Mesenchymal stem cell (in vitro differentiated cells and primary cell): ENCODE data around the gene NMNAT3.

Experiments
- DNase-seq: peaks from one replicate; pipeline ENCODE4 v3.0.0-alpha.2; 2013
- H2AFZ ChIP-seq: one replicate; pipeline ENCODE4 v1.6.1; 2013; ENCODE audit warnings: low read depth, mild to moderate bottlenecking, control low read depth, inconsistent platforms, low read length, moderate library complexity
- H2AK5ac ChIP-seq: 2 replicates; pipeline ENCODE4 v1.6.1; 2013; ENCODE audit warnings: low read length, moderate library complexity, mild to moderate bottlenecking, inconsistent platforms; ENCODE audit not compliant: severe bottlenecking
- H2BK120ac ChIP-seq: one replicate; pipeline ENCODE4 v1.6.1; 2013; ENCODE audit warnings: low read depth, mild to moderate bottlenecking, inconsistent platforms, low read length, moderate library complexity
- H2BK12ac ChIP-seq, 2 experiments: one replicate each; pipeline ENCODE4 v1.6.1; 2013; ENCODE audit warnings: inconsistent platforms in 2 of 2, low read length in 2 of 2, mild to moderate bottlenecking in 2 of 2, moderate library complexity in 2 of 2, control low read depth in 1 of 2
- H2BK15ac ChIP-seq: one replicate; pipeline ENCODE4 v1.6.1; 2013; ENCODE audit warnings: mild to moderate bottlenecking, low read depth, inconsistent platforms; ENCODE audit not compliant: poor library complexity, severe bottlenecking
- H2BK5ac ChIP-seq: 2 replicates; pipeline ENCODE4 v1.6.1; 2013; ENCODE audit warnings: low read depth, mild to moderate bottlenecking, low read length, control low read depth, inconsistent platforms; ENCODE audit not compliant: poor library complexity, severe bottlenecking
- H3K14ac ChIP-seq, 2 experiments: one replicate each; pipeline ENCODE4 v1.6.1; 2013; ENCODE audit warnings: inconsistent platforms in 2 of 2, low read length in 2 of 2, control low read depth in 1 of 2, mild to moderate bottlenecking in 1 of 2, moderate library complexity in 1 of 2
- H3K18ac ChIP-seq, 2 experiments: one replicate each; pipeline ENCODE4 v1.6.1; 2013; ENCODE audit warnings: inconsistent platforms in 2 of 2, low read length in 2 of 2, control low read depth in 1 of 2, low read depth in 1 of 2, mild to moderate bottlenecking in 1 of 2
- H3K23ac ChIP-seq, 2 experiments: one replicate each; pipeline ENCODE4 v1.6.1; 2013; ENCODE audit warnings: inconsistent platforms in 2 of 2, low read length in 2 of 2, mild to moderate bottlenecking in 2 of 2, moderate library complexity in 2 of 2, control low read depth in 1 of 2
- H3K27ac ChIP-seq: 2 replicates; pipeline ENCODE4 v1.5.1; 2013; ENCODE audit warnings: mild to moderate bottlenecking, moderate library complexity, low read length, control low read depth, inconsistent platforms; ENCODE audit not compliant: poor library complexity, severe bottlenecking
- H3K27me3 ChIP-seq, 2 experiments: 2 replicates each; pipeline versions ENCODE4 v1.6.1 to v1.7.0; 2013; ENCODE audit warnings: low read length in 2 of 2, mild to moderate bottlenecking in 2 of 2, moderate library complexity in 2 of 2, control low read depth in 1 of 2, inconsistent platforms in 1 of 2; ENCODE audit not compliant: control insufficient read depth in 1 of 2, insufficient read depth in 1 of 2
- H3K36me3 ChIP-seq, 2 experiments: 2 replicates each; pipeline versions ENCODE4 v1.6.1 to v1.7.0; 2013; ENCODE audit warnings: low read length in 2 of 2, control low read depth in 1 of 2, inconsistent platforms in 1 of 2, low read depth in 1 of 2, mild to moderate bottlenecking in 1 of 2; ENCODE audit not compliant: insufficient read depth in 2 of 2, control insufficient read depth in 1 of 2
- H3K4ac ChIP-seq, 2 experiments: one replicate each; pipeline ENCODE4 v1.6.1; 2013; ENCODE audit warnings: inconsistent platforms in 2 of 2, low read length in 2 of 2, mild to moderate bottlenecking in 2 of 2, moderate library complexity in 2 of 2, control low read depth in 1 of 2, low read depth in 1 of 2
- H3K4me1 ChIP-seq: 2 replicates; pipeline ENCODE4 v1.6.1; 2013; ENCODE audit warnings: low read depth, low read length, control low read depth; ENCODE audit not compliant: control insufficient read depth, insufficient read depth
- H3K4me2 ChIP-seq: 2 replicates; pipeline ENCODE4 v1.6.1; 2013; ENCODE audit warnings: low read length, mild to moderate bottlenecking, inconsistent platforms; ENCODE audit not compliant: poor library complexity, severe bottlenecking
- H3K4me3 ChIP-seq, 2 experiments: 2 replicates each; pipeline versions ENCODE4 v1.5.1 to v1.7.0; 2013; ENCODE audit warnings: low read length in 2 of 2, mild to moderate bottlenecking in 2 of 2, control low read depth in 1 of 2, low read depth in 1 of 2; ENCODE audit not compliant: insufficient read depth in 1 of 2
- H3K79me1 ChIP-seq: replicated peaks from 2 replicates; pipeline ENCODE4 v1.6.1; 2013; ENCODE audit warnings: mild to moderate bottlenecking, control low read depth, low read length, inconsistent platforms; ENCODE audit not compliant: poor library complexity, severe bottlenecking
- H3K9ac ChIP-seq: 2 replicates; pipeline ENCODE4 v1.7.0; 2013; ENCODE audit warnings: mild to moderate bottlenecking, low read length, moderate library complexity
- H3K9me3 ChIP-seq: 2 replicates; pipeline ENCODE4 v1.7.0; 2013; ENCODE audit warnings: mild to moderate bottlenecking, low read length; ENCODE audit not compliant: control insufficient read depth
- H4K8ac ChIP-seq: one replicate; pipeline ENCODE4 v1.6.1; 2013; ENCODE audit warnings: inconsistent platforms, mild to moderate bottlenecking, low read length, moderate library complexity
- H4K91ac ChIP-seq: one replicate; pipeline ENCODE4 v1.6.1; 2013; ENCODE audit warnings: mild to moderate bottlenecking, low read length, inconsistent platforms
- WGBS: methylation state at CpG from one replicate; pipeline ENCODE4 v1.1.7; 2013; ENCODE audit warnings: mixed read lengths; 5-methylcytosine and 5-hydroxymethylcytosine counted together

NMNAT3 gene

DNA sequence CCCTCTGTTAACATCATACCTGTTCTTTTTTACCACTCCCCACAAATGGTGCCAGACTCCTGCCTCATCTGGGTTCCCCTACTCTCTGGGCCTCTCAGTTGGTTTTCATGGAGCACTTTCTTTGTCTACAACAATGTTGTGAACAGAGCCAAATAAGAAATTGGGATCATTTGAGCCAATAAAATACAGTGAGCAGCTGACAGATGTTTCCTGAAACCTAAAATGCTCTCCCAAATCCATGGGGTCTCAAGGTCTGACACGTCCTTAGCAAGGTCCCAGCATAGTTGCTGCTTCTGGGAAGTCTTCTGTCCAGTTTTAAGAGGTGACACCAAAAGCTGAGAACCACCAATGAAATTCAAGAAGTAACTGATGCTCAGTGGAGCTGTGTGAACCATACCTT lies 1.7 kb downstream of the NMNAT3 start:
- no peak for DNase-seq
- no peak overlapping the region for H3K4me3 ChIP-seq
- no peak overlapping the region for H4K8ac ChIP-seq
- H3K4ac ChIP-seq: no peak overlapping the region
- no peaks in the 10 kb centered on the region for H3K79me1 ChIP-seq
- H3K4me1 ChIP-seq: peaks cover 6% of the 10 kb centered on the region
- H2BK15ac ChIP-seq: no peak overlapping the region
- H3K4me2 ChIP-seq: no peak overlapping the region
- no peak overlapping the region for H3K9ac ChIP-seq
- H3K27me3 ChIP-seq: peaks cover 23 to 52% of the 10 kb centered on the region in 2 experiments
- H3K23ac ChIP-seq: no peak overlapping the region
- H4K91ac ChIP-seq: no peak overlapping the region
- H3K18ac ChIP-seq: no peak overlapping the region
- H3K14ac ChIP-seq: no peak overlapping the region
- no peak overlapping the region for H2AK5ac ChIP-seq
- H2BK12ac ChIP-seq: no peak overlapping the region
- 56% methylated on average over 1 of the region's 1 CpG for WGBS
- no peak overlapping the region for H2BK120ac ChIP-seq
- H2AFZ ChIP-seq: no peak overlapping the region
- H3K27ac ChIP-seq: no peak overlapping the region
- H3K9me3 ChIP-seq: no peaks in the 10 kb centered on the region
- H2BK5ac ChIP-seq: no peak overlapping the region
- H3K36me3 ChIP-seq: no peaks in the 10 kb centered on the region

GRCh38 chr3:139675327-139675726 lies 2.4 kb downstream of the NMNAT3 start:
- no peaks in the 10 kb centered on the region for H3K36me3 ChIP-seq
- no peak overlapping the region for H2BK5ac ChIP-seq
- H3K4me3 ChIP-seq: no peak overlapping the region
- H2AFZ ChIP-seq: no peak overlapping the region
- no peak for DNase-seq
- H3K4ac ChIP-seq: no peak overlapping the region
- H3K14ac ChIP-seq: no peak overlapping the region
- no peak overlapping the region for H4K8ac ChIP-seq
- no peak overlapping the region for H3K4me2 ChIP-seq
- H3K9ac ChIP-seq: no peak overlapping the region
- no peak overlapping the region for H3K27ac ChIP-seq
- no peak overlapping the region for H2BK15ac ChIP-seq
- no peak overlapping the region for H3K23ac ChIP-seq
- WGBS: 57% methylated on average over 2 of the region's 2 CpGs
- no peak overlapping the region for H2AK5ac ChIP-seq
- H3K4me1 ChIP-seq: peaks cover 6% of the 10 kb centered on the region
- no peaks in the 10 kb centered on the region for H3K79me1 ChIP-seq
- H3K27me3 ChIP-seq: peaks cover 23 to 52% of the 10 kb centered on the region in 2 experiments
- no peak overlapping the region for H3K18ac ChIP-seq
- H2BK120ac ChIP-seq: no peak overlapping the region
- no peak overlapping the region for H2BK12ac ChIP-seq
- H3K9me3 ChIP-seq: no peaks in the 10 kb centered on the region
- no peak overlapping the region for H4K91ac ChIP-seq

DNA sequence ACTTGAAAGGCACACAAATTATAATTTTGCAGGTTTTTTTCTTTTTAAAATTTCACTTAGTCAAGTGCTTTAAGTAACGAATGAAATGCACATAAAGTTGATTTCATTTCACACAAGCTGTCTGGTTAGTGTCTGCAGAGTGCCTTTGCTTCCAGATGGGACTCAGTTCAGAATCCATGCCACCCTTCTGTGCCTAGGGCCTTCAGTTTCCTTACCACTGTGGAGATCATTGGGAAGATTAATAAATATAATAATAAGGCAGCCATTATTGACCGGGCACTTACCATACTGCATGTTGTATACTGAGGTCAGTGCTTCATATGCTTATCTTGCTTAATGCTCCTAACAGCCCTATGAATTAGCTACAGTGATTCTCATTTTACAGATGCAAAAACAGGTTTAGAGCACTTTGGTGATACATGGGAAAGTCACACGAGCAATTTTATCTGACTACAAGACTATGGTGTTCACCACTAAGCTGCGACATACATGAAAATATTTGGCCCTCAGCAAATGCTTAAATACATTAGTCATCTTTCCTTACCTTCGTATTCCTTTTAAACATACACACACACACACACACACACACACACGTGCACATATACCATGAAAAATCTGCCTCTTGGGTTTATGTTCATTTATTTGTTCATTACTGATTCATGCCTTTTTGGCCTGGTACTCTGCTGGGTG lies 3.1 kb downstream of the NMNAT3 start:
- no peak overlapping the region for H2AK5ac ChIP-seq
- no peaks in the 10 kb centered on the region for H3K36me3 ChIP-seq
- H2BK15ac ChIP-seq: no peak overlapping the region
- peaks cover 6% of the 10 kb centered on the region for H3K4me1 ChIP-seq
- H2BK5ac ChIP-seq: no peak overlapping the region
- no peaks in the 10 kb centered on the region for H3K79me1 ChIP-seq
- H4K91ac ChIP-seq: no peak overlapping the region
- no peak overlapping the region for H3K23ac ChIP-seq
- no peaks in the 10 kb centered on the region for H3K9me3 ChIP-seq
- WGBS: 68% methylated on average over 6 of the region's 6 CpGs
- H3K4ac ChIP-seq: no peak overlapping the region
- H2BK12ac ChIP-seq: no peak overlapping the region
- H3K27me3 ChIP-seq: peaks cover 23 to 48% of the 10 kb centered on the region in 2 experiments
- DNase-seq: no peak
- H3K18ac ChIP-seq: no peak overlapping the region
- no peak overlapping the region for H3K4me2 ChIP-seq
- H3K14ac ChIP-seq: no peak overlapping the region
- H3K9ac ChIP-seq: no peak overlapping the region
- no peak overlapping the region for H4K8ac ChIP-seq
- H3K4me3 ChIP-seq: no peak overlapping the region
- no peak overlapping the region for H3K27ac ChIP-seq
- no peak overlapping the region for H2BK120ac ChIP-seq
- no peak overlapping the region for H2AFZ ChIP-seq

- Histone ChIP-seq H2BK120ac (no peak overlapping the region), H3K4me3 (no peak overlapping the region), H3K36me3 (no peaks in the 10 kb centered on the region), H4K91ac (no peak overlapping the region), H3K4me2 (no peak overlapping the region), H3K23ac (no peak overlapping the region), H2BK15ac (no peak overlapping the region), H3K9me3 (no peaks in the 10 kb centered on the region), H2BK12ac (no peak overlapping the region), H3K4ac (no peak overlapping the region), H3K9ac (no peak overlapping the region), H4K8ac (no peak overlapping the region), H3K14ac (no peak overlapping the region), H3K79me1 (no peaks in the 10 kb centered on the region), H2AK5ac (no peak overlapping the region), H3K18ac (no peak overlapping the region), H2AFZ (no peak overlapping the region), H3K27me3 (peaks cover 23 to 34% of the 10 kb centered on the region in 2 experiments), H2BK5ac (no peak overlapping the region), H3K27ac (no peak overlapping the region), H3K4me1 (peaks cover 6% of the 10 kb centered on the region)
- no peak for DNase-seq
- 75% methylated on average over 4 of the region's 4 CpGs for WGBS
Measured at GRCh38 chr3:139672884-139673283, 4.9 kb downstream of the NMNAT3 start.
